Activated B cell treated with CpG ODN at 0.5 μM for 24 hours (primary cell): ENCODE results near the gene ZMYND10. TPM values are rescaled to one million over a fixed set of nuclear protein-coding genes. Genes with fewer than 3 reads are reported as not detected.

Experiments used
- ATAC-seq: fragments of 200-7000 bp; cut with Tn5 transposase; one replicate; pipeline ENCODE4 v1.10.0; 2021; ENCODE audit warnings: low read depth, mild to moderate bottlenecking, moderate library complexity
- CTCF ChIA-PET: fragments of 350-600 bp; sonication (Branson Sonifier 250); formaldehyde crosslinking; loops from one replicate; lab custom pipeline; 2021; ENCODE audit warnings: antibody characterized with exemption; lab: Charles Lee
- POLR2A ChIA-PET: fragments of 350-600 bp; sonication (Branson Sonifier 250); formaldehyde crosslinking; loops from one replicate; lab custom pipeline; 2021; ENCODE audit warnings: antibody characterized with exemption; lab: Charles Lee
- DNase-seq: peaks from one replicate; pipeline ENCODE4 v3.0.0; 2022
- H3K27ac Mint-ChIP-seq: one replicate; pipeline ENCODE4 v1.8.0; 2020; ENCODE audit warnings: mixed read lengths
- H3K27me3 Mint-ChIP-seq: one replicate; pipeline ENCODE4 v1.8.0; 2021; ENCODE audit warnings: mixed read lengths
- H3K36me3 Mint-ChIP-seq: one replicate; pipeline ENCODE4 v1.8.0; 2021; ENCODE audit warnings: low read depth, mixed read lengths
- H3K4me1 Mint-ChIP-seq: one replicate; pipeline ENCODE4 v1.8.0; 2021; ENCODE audit warnings: mixed read lengths
- H3K4me3 Mint-ChIP-seq: one replicate; pipeline ENCODE4 v1.8.0; 2020; ENCODE audit warnings: mild to moderate bottlenecking, mixed read lengths
- H3K9me3 Mint-ChIP-seq: one replicate; pipeline ENCODE4 v1.8.0; 2020; ENCODE audit warnings: mixed read lengths
- CTCF ChIP-seq: fragments of 200-600 bp; IDR thresholded peaks from one replicate; pipeline ENCODE4 v1.8.0; 2022; ENCODE audit warnings: antibody characterized with exemption, mild to moderate bottlenecking
- intact Hi-C: fragments of 100-400 bp; cut with micrococcal nuclease; formaldehyde crosslinking; loops from one replicate; pipeline ENCODE4 v1.15.1; 2024
- total RNA-seq: library from RNA; stranded (reverse); gene quantifications from 2 replicates; pipeline ENCODE4 v1.2.3, GENCODE V29; 2022

Gene ZMYND10
- total RNA-seq, 1 donor from 2014 or later = 0.64 TPM

- CTCF ChIA-PET = interaction anchor here (2.2 kb wide), 1 partner anchor 11 kb away, joined by 9 read pairs; no protein-coding TSS in a partner anchor
- TF ChIP-seq CTCF = no peak
- peaks cover 26% of the 10 kb centered on the region for H3K4me1 Mint-ChIP-seq
- peaks cover 36% of the 10 kb centered on the region for H3K36me3 Mint-ChIP-seq
- H3K9me3 Mint-ChIP-seq = no peaks in the 10 kb centered on the region
- intact Hi-C loops = no loop called here
- H3K4me3 Mint-ChIP-seq = peak overlapping the region; percentile 7
- POLR2A ChIA-PET = interaction anchor here (0.9 to 9.7 kb wide), 2 partner anchors 13 to 25 kb away, joined by 3 to 167 read pairs; partner anchors contain the start of genes CYB561D2, NPRL2 and RASSF1
- no peak overlapping the region for H3K27ac Mint-ChIP-seq
- DNase-seq = no peak
- H3K27me3 Mint-ChIP-seq = no peaks in the 10 kb centered on the region
- no peak for ATAC-seq
These were observed 19.9 kb downstream of the ZMYND10 start for GRCh38 chr3:50325497-50326181.

DNA sequence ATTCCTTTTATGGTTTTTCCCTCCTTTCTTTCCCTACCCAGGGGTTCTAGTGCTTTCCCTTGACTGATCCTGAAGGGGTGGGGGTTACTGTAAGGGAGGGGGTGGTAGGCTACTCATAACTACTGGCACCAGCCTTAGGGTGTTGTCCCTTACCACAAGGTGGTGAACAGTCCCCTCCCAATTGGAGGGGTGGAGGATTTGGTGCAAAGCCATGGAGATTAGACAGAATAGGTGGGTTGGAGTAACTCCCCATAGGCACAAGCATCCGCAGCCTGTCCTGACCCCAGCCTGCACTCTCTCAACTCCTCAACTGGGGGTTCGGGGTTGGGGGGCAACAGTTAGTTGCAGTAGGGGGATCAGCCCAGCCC lies 20.4 kb downstream of the ZMYND10 start:
- no peak overlapping the region for H3K27ac Mint-ChIP-seq
- no peaks in the 10 kb centered on the region for H3K27me3 Mint-ChIP-seq
- ChIA-PET POLR2A (interaction anchor here (9.7 kb wide), 1 partner anchor 13 kb away, joined by 167 read pairs; the partner anchor contains the start of gene RASSF1), CTCF (interaction anchor here (2.2 kb wide), 1 partner anchor 12 kb away, joined by 9 read pairs; no protein-coding TSS in a partner anchor)
- peaks cover 34% of the 10 kb centered on the region for H3K36me3 Mint-ChIP-seq
- H3K4me1 Mint-ChIP-seq = peaks cover 31% of the 10 kb centered on the region
- intact Hi-C loops = no loop called here
- peak overlapping the region; percentile 7 for H3K4me3 Mint-ChIP-seq
- H3K9me3 Mint-ChIP-seq = no peaks in the 10 kb centered on the region
- no peak for ATAC-seq
- no peak for DNase-seq
- TF ChIP-seq CTCF = no peak

DNA sequence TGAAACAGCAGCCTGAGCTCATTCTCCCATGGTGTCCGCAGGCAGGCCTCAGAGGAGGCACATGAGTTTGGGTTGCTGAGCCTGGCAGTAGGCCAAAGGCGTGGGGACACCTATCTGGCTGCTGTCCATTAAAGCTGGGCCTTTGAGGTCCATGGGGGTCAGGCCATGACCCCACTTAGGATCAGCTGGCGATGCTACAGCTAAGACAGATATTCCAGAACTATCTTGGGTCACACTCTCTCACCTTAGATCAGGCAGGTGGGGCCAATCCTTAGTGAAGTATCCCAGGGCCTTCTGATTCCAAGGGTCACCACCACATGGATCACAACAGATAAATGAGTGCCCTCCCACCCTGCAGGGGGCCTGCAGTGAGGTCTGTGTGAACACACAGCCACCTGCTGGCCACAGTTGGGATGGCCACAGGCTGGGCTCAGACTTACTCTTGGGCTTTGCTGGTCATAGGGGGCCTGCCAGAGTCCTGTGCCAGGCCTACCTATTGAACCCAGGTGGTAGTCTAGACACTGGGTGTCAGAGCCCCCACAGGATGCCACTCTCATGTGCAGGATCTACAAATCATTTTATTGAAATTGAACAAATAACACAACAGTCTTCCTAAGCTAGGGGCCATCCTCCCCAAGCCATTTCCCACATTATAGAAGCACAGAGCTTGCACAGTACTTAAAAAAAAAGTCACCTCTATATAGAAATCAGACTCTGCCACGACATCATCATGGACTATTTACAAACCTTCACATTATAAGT lies 21.0 kb downstream of the ZMYND10 start:
- H3K27me3 Mint-ChIP-seq = no peaks in the 10 kb centered on the region
- peak; percentile 58 for DNase-seq
- no peaks in the 10 kb centered on the region for H3K9me3 Mint-ChIP-seq
- CTCF ChIA-PET = interaction anchor here (0.8 to 2.2 kb wide), 6 partner anchors 12 to 130 kb away, joined by 3 to 9 read pairs (median 4); partner anchors contain the start of genes HYAL3 and NAA80
- H3K4me3 Mint-ChIP-seq = peak overlapping the region; percentile 28
- intact Hi-C loops = loop anchor here (1.0 to 5.0 kb wide), 4 partner anchors 50 to 1607 kb away; partner anchors contain the start of gene IP6K2
- peaks cover 30% of the 10 kb centered on the region for H3K36me3 Mint-ChIP-seq
- POLR2A ChIA-PET = interaction anchor here (0.9 to 9.7 kb wide), 3 partner anchors 10 to 25 kb away, joined by 4 to 167 read pairs (median 9); partner anchors contain the start of genes HYAL3, NAA80 and RASSF1
- no peak overlapping the region for H3K27ac Mint-ChIP-seq
- peak; percentile 27 for ATAC-seq
- peaks cover 36% of the 10 kb centered on the region for H3K4me1 Mint-ChIP-seq
- TF ChIP-seq CTCF = no peak

- H3K27me3 Mint-ChIP-seq = no peaks in the 10 kb centered on the region
- ChIA-PET POLR2A (interaction anchor here (0.9 to 9.7 kb wide), 3 partner anchors 11 to 24 kb away, joined by 4 to 167 read pairs (median 9); partner anchors contain the start of genes HYAL3, NAA80 and RASSF1), CTCF (interaction anchor here (0.8 to 2.5 kb wide), 8 partner anchors 8 to 130 kb away, joined by 3 to 9 read pairs (median 4); partner anchors contain the start of genes HYAL3 and NAA80)
- ATAC-seq (no peak), DNase-seq (no peak)
- H3K36me3 Mint-ChIP-seq = peaks cover 26% of the 10 kb centered on the region
- no peak overlapping the region for H3K4me3 Mint-ChIP-seq
- H3K9me3 Mint-ChIP-seq = no peaks in the 10 kb centered on the region
- H3K27ac Mint-ChIP-seq = peak overlapping the region; percentile 7
- TF ChIP-seq CTCF = no peak
- H3K4me1 Mint-ChIP-seq = peaks cover 41% of the 10 kb centered on the region
- intact Hi-C loops = loop anchor here (1.0 to 5.0 kb wide), 4 partner anchors 49 to 1606 kb away; partner anchors contain the start of gene IP6K2
These were observed 21.8 kb downstream of the ZMYND10 start for GRCh38 chr3:50323614-50324199.
